GM19468 (cell line): ENCODE results near the gene DCPS.
"Not testable (repeated sequence)": the region's sequence is repeated elsewhere in the genome, so short reads cannot be mapped to it uniquely, and the experiment has no call there.

ENCODE experiments used
- ATAC-seq: cut with Tn5 transposase; IDR thresholded peaks from one replicate; pipeline ENCODE4 v1.9.1; 2021; ENCODE audit warnings: mild to moderate bottlenecking, moderate library complexity, moderate number of reproducible peaks; ENCODE audit not compliant: unreplicated experiment; ENCODE audit errors: extremely low read depth

The DCPS gene

DNA sequence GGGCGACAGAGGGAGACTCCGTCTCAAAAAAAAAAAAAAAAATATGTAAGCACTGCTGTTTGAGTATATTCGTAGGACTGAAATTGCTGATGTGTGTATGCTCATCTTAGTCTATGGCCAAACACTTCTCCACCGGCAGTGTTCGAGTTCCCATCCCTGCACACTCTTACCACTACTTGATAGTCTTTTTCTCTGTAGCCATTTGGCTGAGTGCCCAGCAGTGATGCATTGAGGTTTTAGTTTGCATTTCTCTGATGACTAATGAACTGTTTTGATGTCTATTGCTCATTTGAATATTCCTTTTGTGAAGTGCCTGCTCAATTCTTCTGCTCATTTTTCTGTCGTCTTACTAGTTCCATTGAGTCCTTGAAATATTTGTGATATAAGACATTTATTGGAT lies 19.0 kb upstream of the DCPS start:
- peak; percentile 63 for ATAC-seq

DNA sequence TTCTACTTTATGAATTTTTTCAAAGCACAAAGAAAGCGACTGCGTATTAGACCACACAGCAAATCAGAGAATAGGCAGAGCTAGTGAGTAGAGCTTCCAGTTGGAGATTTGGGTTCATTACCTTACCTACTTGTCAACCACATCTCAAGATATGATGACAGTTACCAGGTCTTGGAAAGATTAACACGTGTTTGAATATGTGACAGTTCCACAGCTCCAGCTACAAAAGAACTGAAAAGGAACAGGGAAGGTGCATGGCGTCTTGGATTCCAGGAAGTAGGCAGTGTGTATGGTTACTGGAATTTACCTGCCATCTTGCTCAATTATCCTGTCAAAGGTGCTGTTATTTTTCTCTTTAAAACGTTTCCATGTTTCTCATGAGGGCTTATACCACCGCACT lies 15.6 kb upstream of the DCPS start:
- no peak for ATAC-seq

DNA sequence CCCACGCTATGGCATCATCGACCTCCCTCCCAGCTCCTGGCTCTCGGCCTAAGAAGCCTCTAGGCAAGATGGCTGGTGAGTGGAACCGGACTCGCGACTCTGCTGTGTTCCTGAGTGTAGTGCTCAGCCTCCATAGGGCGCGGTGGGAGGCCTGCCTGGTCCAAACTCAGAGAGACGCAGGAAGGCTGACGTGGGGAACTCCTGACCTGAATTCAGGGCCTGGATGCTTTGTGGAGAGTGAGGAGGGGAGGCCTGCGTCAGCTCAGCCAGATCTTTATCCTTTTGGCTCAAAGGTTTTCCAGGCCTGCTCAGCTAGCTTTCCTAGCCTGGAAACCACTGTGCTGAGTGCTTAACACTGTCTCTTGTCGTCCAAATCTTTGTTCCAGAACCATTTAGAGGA lies 13.0 kb upstream of the DCPS start:
- ATAC-seq, result no peak

- no peak for ATAC-seq
These were observed 10.1 kb upstream of the DCPS start for GRCh38 chr11:126293726-126294125.

- ATAC-seq, result no peak
These were observed 6.9 kb upstream of the DCPS start for GRCh38 chr11:126297004-126297403.

GRCh38 chr11:126304457-126305075 lies 706 bp downstream of the DCPS start:
- ATAC-seq, result no peak

GRCh38 chr11:126305699-126306098 lies 1.8 kb downstream of the DCPS start:
- ATAC-seq, result no peak

GRCh38 chr11:126307706-126308105 lies 3.8 kb downstream of the DCPS start:
- no peak for ATAC-seq

GRCh38 chr11:126308271-126308671 lies 4.4 kb downstream of the DCPS start:
- no peak for ATAC-seq

DNA sequence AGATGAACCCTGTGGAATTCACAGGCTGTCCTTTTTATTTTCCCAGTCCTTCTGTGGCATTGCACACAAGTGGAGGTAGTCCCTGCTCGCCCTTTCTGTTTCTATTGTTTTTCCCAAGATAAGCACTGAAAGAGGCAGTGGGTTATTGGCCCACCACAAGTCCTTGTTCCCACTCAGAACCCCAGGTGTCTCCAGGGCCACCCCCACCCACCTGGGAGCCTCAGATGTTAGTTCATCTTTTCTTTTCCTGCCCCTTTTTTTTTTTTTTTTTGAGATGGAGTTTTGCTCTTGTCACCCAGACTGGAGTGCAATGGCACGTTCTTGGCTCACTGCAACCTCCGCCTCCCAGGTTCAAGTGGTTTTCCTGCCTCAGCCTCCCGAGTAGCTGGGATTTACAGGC lies 4.9 kb downstream of the DCPS start:
- ATAC-seq, result not testable (repeated sequence)

DNA sequence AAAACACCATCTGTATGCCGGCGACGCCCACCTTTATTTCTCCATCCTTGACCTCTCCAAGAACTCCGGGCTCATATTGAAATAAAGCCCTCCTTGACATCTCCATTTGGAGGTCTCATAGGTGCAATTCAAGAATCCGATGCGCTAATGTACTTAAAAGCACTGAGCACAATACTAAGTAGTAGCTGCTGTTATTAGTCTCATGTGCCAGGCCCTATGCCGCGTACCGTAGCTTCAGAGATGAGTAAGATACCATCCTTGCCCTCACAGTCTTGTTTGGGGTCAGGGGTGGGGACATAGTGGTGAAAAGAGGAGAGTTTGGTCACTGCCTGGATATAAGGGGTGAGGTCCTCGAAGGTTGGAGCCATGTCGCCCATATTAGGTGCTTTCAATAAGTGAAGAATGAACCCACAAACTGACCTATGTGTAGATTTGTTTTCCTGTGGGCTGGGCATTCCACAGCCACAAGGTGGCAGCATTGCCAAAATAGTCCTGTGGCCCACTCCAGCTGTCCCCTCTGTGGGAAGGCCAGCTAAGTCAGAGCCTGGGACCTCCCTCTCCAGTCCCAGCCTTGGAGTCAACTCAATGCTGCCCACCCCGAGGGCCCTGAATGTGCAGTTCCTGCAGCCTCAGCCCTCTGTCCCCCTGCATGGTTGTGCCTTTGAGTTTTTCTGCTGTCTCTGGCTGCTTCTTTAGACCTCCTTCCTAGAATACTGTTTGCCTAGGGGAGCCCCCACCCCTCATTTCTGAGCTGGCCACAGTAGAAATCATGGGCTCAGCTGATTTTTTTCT lies 6.5 kb downstream of the DCPS start:
- no peak for ATAC-seq

DNA sequence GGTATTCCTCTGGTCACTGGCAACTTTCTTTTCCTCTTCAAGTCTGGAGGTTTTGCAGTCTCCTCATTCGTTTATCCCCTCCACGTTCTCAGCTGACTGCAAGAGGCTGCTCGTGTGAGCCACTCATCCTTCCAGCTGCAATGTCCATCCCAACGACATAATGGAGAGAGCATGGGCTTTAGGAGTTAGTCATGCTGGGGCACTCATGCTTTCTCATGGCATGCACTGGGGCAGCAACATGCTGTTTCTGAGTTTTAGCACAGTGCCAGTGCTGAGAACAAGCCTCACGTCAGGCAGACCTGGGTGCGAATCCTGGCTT lies 7.1 kb downstream of the DCPS start:
- no peak for ATAC-seq

DNA sequence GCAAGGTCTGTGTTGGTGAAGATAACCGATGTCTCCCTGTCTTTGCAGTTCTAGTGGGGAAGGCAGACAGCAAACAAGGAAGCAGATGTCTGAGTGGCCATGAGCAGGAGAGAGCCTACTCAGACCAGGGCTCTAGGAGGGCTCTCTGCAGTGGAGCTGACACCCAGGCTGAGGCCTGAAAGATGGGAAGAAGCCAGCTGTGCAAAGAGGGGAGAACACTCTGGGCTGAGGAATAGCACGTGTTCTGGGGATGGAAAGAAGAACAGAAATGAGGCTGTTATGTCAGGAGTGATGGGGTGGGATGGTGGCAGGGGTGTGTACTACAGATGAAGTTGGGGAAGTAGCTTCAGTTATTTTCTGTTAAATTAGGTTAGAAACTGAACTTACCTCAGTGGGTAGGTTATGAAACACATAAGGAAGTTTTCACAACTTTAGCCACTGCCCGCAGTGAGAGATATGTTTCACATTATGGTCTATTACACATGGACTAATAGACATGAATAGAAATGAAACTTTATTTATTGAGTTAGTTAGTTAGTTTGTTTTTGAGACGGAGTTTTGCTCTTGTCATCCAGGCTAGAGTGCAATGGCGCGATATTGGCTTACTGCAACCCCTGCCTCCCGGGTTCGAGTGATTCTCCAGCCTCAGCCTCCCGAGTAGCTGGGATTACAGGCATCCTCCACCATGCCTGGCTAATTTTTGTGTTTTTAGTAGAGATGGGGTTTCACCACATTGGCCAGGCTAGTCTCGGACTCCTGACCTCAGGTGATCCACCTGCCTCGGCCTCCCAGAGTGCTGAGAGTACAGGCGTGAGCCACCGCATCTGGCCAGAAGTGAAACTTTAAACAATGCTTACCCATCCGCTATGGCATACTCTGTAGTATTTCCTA lies 7.8 kb downstream of the DCPS start:
- ATAC-seq, result peak; percentile 78

GRCh38 chr11:126312961-126313360 lies 9.1 kb downstream of the DCPS start:
- no peak for ATAC-seq

DNA sequence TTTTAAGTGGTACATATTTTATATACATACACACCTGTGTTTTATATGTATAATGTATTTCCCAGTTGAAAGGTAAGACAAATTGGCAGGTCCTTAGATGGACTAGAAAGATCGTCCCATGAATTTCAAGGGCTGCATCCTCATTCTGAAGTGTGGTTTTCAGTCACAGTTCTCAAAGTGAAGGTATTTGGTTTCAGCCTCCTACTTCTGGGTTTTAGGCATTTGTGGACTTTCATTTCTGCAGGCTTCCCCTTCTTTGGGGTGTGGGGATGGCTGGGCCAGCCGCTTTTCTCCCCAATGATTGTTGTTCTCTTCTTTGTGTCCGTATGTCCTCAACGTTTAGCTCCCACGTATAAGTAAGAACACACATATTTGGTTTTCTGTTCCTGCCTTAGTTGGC lies 10.0 kb downstream of the DCPS start:
- ATAC-seq, result no peak

- ATAC-seq, result no peak
These were observed 13.5 kb downstream of the DCPS start for GRCh38 chr11:126317432-126317755.

DNA sequence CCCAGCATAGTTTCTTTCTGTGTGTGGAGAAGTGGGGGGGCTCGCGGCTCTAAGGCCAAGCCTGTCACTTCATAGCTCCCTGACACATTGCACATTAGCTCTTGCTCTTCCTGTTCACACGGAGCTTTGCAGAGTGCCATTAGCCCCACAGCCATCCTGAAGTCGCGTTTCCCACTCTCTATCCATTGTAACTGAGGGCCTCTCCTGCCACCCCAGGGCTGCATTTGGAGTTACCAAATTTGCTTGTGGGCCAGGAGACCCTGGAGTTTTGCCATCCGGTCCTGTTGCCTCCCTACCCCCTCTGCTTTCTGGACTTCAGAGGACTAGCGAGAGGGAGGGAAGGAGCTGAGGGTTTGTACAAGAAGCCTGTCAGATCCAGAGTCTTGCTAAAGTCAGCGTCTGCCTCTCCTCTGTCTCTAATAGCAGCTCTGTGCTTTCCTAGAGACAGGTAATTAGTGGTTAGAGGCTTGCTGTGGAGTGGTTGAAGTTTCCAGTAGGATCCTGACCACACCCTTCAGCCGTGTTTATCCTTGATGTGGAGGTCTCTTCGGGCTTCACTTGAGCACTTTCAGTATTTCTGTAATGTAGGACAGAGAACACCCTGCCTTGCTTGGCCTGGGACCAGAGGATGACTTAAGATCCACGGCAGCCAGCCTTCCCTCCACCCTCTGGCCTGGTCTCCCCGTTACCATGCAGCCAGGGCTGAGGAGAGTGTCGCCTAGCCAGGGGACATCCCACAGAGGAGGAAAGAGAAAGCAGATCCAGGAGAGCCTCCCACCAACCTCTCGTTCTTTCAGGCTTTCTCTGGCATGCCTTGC lies 14.1 kb downstream of the DCPS start:
- ATAC-seq, result no peak

DNA sequence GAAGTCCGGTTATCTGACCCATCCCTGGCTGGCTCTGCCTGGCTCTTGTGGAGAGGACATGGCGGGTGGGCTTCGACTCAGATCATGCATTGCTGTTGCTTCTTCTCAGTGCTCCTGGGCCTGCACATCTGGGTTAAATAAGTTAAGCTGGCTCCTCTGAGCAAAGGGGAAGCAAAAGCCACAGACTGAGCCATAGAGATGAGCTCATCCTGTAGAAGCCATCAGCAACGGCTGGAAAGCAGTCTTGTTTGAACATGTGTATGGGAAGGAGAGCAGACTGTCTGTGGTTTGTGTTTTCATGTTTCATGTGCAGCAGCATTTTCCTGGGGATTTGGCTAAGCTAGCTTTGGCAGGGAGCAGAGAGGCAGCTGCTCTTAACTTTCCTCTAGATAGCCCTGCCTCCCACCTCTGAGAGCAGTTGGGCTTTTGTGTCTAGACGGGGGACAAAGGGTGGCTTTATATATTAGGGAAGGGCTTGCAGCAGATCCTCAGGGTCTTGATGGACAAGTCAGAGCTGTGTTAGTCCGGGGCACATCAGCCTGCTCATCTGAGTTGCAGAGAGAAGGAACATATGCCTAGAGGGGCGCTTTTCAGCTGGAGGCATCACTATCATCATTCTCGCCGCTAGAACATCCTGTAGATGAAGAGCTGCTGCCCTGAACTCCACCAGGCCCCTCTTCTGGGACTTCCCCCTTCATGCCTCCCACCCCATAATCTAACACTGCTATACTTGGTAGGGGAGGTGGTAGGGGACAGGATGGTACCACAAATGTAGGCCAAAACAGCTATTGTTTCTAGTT lies 14.9 kb downstream of the DCPS start:
- ATAC-seq, result peak; percentile 81

- ATAC-seq, result no peak
These were observed 15.5 kb downstream of the DCPS start for GRCh38 chr11:126319374-126319740.

- no peak for ATAC-seq
These were observed 19.1 kb downstream of the DCPS start for GRCh38 chr11:126322996-126323395.
